Activated CD8-positive, alpha-beta memory T cell treated with anti-CD3 and anti-CD28 coated beads for 4 hours (primary cell): ENCODE results near the gene SLC7A6OS.
A peak's percentile ranks its signal among the peaks of the same experiment; 100 is the strongest.

Source experiments
- DNase-seq, 2 donors: peaks; one replicate each; pipeline ENCODE4 v3.0.0-alpha.2; 2020; ENCODE audit warnings: low read depth in 2 of 2

SLC7A6OS gene

DNA sequence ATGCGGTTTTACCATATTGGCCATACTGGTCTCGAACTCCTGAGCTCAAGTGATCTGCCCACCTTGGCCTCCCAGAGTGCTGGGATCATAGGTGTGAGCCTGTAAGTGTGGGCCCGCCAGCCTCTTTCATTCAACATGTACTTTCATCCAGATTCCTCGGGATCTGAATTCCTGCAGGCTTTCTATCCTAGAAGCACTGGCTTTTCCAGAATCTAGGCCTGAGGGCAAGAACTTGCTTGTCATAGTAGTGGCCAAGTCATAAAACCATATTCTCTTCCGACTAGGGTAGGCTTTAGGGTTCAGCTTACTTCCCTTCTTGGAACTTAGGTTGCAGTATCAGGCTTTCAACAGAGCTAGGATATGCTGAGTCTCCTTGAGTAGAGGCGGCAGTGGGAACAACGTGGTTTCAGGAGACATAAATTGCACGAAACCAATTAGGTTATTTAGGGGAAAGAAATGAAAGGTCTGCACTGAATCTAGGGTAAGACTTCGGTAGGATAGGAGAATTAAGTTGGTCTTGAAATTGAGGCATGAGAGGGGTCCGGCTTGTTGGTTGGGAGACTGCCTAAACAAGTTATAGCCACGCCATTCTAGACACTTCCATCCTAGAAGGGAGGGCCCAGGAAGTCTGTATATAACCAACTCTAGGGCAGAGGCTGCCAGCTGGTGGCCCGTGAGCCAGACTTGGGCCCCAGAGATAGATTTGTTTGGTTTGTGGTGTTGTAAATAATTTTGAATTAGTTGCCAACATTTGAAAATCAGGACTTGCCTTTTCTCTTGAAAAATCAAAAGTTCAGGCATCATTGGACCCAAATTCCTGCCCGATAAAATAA lies 30.8 kb downstream of the SLC7A6OS start:
- DNase-seq = no peak

DNA sequence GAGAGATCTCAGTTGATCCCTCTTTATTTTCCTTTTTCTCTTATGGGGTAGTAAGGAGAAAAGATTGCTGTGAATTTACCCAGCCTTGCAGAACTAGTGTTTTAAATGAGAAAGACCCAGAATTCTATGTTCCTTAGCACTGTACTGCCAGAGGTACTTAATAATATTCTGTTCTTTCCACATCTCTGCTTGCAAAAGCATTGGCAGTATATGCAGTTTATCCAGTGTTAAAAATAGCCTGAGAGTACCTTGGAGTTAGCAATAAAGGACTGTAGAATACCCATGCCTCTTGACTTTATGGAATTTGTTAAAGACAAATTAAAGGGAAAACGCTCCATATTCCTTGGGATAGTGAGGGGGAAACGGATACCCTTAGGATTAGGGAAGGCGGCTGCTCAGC lies 34.5 kb downstream of the SLC7A6OS start:
- no peak for DNase-seq

DNA sequence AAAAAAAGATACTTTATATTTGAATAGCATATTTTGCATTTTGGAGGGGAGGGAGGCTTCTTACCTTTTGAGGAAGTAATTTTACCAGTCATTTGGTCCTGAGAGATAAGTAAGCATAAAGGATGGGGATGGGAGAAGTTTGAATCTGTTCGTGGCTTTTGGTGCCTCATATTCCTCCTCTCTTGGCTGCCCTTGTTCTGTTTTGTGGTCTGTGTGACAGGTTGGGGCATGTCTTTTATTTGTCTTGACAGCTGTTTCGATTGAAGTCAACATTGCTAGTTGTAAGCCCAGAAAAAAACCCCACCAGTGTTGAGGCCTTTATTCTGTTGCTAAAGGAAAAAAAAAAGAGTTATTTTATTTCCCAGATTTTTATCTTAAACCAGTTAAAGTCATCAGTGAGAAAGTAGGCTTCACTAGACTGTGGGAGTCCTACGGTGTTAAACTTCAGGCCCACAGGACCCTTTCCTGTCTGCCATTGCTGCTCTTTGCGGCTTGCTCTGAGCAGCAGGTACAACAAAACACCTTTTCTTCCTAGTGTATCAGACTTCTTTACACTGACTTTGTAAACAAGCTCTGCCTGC lies 35.0 kb downstream of the SLC7A6OS start:
- no peak for DNase-seq

DNA sequence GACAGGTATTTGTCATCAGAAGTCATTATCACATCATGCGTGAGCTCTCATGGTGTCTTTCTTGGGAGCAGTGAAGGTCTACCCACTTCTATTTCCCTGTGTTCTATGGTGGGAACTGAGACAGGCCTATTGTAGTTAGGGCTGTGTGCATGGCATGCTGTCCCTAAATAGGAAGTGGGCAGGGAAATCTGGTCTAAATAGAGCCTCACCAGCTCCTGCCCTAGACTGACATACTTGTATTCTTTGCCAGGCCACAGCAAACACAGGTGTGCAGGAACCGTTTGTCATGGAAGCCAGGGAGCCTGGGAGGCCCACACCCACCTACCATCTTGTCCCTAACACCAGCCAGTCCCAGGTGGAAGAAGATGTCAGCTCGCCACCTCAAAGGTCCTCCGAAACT lies 36.3 kb downstream of the SLC7A6OS start:
- DNase-seq = no peak

DNA sequence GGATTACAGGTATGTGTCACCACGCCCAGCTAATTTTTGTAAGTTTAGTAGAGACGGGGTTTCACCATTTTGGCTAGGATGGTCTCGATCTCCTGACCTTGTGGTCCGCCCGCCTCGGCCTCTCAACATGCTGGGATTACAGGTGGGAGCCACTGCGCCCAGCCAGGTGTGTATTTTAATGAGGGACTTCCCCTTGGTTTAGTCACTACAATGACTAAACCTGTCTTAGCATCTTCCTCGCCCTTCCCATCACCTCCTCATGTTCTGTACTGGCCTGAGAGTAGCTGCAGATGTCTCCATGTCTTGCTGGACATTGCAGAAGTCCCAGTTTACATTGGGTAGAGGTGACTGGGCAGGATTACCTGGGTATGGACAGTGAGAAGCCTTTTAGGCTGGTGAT lies 36.9 kb downstream of the SLC7A6OS start:
- DNase-seq = no peak

DNA sequence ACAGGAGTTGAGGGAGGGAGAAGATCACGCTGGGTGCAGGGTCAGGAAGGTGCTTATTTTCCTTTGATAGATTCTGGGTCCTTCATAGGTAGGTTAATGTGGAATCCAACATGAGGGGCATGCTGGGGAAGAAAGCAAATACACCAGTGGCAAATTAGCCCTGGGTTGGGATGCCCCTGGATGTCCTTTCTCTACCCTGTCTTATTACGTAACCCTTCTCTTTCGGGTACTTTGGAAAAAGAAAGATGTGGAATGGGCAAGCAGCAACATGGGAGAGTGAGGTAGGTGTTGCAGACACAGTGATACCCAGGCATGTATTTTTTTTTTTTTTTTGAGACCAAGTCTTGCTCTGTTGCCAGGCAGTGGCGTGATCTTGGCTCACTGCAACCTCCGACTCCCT lies 37.3 kb downstream of the SLC7A6OS start:
- DNase-seq = no peak

DNA sequence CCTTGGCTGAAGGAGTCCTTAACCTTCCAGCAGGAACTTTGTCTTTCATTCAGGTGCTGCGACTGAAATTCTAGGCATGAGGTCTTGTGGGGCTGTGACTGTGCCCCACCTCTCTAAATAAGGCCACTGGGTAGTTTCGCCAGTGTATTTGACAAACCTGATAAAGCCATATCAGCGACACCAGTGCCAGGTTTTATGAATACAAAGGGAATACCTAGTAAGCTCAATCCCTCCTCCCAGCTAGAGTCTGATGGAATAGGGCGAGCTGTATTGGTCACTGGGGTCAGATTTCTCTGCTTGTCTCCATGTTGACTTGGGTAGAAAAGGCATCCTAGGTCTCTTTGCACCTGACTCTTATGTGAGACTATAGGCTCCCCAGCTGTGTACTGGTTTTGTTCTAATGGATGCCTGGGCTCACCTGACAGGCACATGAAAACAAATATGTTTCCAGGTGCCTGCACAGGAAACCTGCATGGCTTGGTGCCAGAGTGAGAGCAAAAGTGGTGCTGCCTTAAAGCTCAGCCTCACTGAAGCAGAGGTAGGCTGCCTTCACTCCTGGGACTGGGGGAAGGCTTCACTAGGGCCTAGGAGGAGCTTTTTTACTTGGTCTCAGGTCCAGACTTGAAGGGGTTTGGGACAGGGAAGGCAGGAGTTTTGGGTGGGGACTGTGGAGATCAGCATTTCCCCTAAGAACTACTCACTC lies 38.1 kb downstream of the SLC7A6OS start:
- DNase-seq = no peak

DNA sequence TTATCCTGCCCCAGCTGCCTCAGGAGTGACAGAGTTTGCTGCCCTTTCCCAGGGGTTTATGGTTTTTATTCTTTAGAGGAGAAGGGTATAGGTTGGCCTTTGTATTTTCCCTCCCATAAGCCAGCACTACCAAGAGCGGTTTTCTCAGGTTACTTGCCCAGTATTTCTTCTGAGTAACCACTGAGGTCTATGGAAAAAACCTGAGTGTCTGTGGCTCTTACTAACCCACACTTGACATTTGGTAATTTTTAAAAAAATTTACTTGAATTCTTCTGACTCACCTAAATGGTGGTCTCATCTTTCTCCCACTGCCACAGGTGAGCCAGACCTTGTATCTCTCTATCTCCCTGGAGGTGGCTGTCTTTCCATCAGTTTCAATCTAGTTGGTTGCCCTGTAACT lies 40.4 kb downstream of the SLC7A6OS start:
- DNase-seq = no peak

DNA sequence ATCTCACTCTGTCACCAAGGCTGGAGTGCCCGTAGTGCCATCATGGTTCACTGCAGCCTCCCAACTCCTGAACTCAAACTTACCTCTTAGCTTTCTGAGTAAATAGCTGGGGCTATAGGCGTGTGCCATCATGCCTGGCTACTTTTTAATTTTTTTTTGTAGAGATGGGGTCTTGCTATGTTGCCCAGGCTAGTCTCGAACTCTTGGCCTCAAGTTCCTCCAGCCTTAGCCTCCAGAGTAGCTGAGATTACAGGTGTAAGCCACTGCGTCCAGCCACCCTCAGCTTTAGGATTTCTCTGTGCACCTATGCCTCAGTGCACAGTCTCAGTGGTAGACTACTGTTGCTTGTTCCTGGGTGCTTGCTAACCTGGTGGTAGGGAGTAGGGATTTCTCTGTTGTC lies 41.0 kb downstream of the SLC7A6OS start:
- DNase-seq = no peak

DNA sequence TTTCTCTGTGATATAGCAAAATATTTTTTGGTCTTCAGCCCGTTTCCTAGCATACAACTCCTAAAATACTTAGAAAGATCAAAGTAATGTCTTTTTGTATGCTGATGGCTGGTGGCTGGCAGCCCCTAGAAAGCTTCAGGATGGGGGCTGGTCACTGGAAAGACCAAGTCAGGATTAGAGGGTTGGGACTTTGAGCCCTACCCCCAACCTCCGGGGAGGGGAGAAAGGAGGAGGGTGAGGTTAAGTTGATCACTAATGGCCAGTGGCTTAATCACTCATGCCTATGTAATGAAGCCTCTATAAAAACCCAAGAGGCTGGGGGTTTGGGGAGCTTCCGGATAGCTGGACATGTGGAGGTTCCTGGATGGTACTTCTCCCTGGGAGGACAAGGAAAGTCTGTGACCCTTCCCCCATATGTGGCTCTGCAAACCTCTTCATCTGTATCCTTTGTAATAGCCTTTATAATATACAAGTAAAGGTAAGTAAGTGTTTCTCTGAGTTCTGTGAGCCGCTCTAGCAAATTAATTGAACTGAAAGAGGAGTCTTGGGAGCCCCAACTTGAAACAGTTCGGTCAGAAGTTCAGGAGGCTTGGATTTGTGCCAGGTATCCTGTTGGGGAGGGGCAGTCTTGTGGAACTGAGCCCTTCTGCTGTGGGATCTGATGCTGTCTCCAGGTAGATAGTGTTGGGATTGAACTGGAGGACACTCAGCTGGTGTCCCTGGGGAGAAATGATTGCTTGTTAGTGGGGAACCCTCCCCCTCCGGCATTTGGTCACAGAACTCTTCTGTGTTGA lies 42.9 kb downstream of the SLC7A6OS start:
- DNase-seq = no peak

DNA sequence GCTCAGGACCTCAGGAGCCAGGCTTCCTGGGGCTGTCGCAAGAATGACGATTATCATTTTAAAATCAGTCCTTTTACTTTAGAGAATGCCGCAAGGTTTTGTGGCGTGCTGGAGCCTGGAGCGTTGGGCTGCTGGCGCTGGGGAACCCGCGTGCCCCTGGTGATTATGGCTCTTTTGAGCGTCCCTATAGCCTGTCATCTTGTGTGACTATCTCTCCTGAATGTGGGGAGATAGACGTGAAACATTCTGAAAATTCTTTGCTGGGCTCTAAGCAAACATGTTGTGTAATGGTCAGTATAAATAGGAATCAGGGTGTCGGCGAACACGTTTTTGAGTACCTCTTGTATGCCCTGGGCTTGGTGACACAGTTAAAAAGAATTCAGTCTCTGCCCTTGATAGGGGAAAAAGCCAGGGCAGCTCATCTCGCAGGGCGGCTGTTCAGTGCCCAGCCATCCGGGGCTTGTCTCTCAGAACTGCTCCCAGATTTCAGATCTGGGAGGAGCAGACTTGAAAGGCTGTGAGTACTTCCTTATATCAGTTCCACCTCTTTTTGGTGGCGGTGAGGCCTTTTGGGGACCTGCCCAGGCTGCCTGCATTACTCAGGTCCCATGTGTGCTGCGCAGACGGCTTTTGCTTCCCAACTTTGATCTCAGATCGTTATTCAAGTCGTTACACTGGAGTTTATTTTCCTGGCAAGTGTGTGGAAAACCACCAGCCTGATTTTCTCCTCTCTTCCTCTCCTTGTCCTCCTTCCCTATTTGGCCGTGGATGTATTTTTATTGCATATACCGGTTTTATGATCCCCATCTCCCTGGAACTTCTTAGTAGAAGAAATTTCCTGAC lies 45.4 kb downstream of the SLC7A6OS start:
- DNase-seq = no peak

DNA sequence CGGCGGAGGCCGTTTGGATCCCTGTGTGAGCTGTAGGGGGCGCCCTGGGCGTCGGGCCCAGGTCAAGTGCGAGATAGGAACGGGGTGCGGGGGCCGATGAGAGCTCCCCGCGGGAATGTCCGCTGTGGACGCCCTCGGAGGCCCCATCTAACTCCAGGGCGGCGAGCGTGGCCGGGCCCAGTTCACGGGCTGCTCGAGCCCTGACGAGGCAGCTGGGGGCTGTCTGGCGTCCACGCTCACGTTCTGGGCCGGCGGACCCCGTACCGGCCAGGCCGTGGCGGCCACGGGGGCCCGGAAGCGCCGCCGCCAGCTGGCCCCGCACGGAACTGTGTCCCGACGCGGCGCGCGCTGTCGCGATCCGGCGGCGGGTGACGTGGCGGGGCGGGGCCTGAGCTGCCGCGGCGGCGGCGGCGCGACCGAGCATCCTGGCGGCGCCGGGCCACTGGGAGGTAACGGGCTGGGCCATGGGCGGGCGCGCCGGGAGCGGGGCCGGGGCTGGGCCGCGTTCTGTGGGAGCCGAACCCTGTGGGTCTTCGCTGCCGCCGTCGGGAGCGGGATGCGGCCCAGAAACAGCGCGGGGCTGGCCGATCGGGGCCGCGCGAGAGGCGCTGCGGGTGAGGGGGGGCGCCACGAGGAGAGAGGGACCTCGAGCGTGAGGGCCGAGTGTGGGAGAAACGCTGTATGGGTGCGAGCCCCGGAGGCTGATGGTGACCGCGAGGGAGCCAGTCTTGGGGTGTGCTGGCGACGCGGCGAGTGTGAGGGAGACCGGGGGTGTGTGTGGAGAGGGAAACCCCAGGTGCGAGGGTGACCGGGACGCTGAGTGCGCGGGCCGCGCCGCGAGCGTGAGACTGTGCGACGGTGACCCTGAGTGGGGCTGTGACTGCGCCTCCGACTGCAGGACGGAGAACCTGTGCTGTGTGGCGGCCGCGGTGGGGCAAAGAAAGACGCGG lies 46.3 kb downstream of the SLC7A6OS start, which contains the start of gene SLC7A6:
SLC7A6 (plus strand) TSS at position 399 of the 950 bp plus-strand sequence. CDS start 10,201 bp downstream, outside the sequence.
- peak; percentile 69 to 70 for DNase-seq

DNA sequence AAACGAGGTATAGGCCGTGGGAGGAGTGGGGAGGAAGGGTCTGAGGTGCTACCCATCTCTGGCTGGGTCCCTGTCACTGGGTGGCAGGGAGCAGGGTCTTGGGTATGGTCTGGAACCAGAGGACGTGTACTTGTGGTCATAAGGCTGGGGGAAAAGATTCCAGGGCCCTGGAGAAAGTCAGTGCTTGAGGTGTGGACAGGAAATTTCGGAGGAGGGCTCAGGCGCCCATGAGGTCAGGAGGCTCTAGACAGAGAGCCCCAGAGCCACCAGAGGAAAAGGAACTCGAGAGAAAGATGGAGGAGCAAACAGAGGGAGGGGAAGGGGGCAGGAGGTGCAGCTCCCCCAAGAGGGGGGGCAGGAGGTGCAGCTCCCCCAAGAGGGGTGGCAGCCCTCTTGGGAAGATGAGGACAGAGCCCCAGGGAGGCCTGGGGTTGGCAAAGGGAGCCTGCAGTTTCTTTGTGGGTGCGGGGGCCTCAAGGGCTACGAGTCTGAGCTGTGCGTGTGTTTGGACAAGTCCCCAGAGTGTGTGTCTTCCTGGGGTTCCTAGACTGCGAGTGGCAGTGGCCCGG lies 47.1 kb downstream of the SLC7A6OS start:
- no peak for DNase-seq

DNA sequence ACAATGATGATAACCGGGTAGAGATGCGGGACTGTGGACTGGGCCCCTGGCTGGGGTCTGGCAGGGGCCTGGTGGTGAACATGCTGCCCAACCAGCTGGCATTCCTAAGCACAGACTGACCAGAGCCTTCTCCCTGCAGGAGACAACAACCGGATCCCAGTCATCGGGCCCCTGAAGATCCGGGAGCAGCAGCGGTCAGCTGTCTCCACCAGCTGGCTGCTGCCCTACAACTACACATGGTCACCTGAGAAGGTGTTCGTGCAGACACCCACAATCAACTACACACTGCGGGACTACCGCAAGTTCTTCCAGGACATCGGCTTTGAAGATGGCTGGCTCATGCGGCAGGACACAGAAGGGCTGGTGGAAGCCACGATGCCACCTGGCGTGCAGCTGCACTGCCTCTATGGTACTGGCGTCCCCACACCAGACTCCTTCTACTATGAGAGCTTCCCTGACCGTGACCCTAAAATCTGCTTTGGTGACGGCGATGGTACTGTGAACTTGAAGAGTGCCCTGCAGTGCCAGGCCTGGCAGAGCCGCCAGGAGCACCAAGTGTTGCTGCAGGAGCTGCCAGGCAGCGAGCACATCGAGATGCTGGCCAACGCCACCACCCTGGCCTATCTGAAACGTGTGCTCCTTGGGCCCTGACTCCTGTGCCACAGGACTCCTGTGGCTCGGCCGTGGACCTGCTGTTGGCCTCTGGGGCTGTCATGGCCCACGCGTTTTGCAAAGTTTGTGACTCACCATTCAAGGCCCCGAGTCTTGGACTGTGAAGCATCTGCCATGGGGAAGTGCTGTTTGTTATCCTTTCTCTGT lies 51.5 kb downstream of the SLC7A6OS start:
- DNase-seq = no peak

DNA sequence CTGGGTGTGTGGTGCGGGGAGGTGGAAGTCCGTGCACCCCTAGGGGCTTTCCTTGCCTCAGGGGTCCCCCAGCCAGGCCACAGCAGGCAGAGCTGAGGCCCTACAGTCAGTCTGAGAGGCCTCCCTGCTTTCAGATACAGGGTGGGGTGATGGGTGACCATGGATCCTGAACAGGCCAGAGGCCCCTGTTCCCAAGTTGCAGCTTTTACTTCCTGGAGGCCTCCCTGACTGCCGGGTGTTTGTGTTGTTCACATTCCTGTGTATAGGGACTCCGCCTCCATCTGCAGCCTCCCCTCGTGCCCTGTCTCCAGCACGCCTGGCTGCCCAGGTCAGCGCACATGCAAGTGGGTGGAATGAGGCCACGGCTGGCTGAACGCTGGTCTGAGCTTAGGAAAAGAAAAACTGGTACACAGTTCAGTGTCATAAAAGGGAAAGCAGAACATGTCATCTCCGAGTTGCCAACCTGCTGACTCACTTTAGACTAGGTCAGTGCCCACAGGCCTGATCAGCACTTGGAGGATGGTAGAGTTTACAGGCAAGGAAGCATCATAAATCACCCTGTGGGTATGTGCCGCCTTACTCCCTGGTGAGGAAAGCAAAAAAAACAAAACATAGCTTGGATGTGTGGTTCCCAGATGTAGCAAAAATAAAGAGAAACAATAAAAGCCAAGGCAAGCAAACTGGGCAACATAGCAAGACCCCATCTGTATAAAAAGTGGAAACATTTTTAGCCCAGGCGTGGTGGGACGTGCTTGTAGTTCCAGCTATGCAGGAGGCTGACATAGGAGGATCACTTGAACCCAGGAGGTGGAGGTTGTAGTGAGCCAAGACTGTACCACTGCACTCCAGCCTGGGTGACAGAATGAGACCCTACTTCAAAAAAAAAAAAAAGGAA lies 52.6 kb downstream of the SLC7A6OS start:
- DNase-seq = no peak

DNA sequence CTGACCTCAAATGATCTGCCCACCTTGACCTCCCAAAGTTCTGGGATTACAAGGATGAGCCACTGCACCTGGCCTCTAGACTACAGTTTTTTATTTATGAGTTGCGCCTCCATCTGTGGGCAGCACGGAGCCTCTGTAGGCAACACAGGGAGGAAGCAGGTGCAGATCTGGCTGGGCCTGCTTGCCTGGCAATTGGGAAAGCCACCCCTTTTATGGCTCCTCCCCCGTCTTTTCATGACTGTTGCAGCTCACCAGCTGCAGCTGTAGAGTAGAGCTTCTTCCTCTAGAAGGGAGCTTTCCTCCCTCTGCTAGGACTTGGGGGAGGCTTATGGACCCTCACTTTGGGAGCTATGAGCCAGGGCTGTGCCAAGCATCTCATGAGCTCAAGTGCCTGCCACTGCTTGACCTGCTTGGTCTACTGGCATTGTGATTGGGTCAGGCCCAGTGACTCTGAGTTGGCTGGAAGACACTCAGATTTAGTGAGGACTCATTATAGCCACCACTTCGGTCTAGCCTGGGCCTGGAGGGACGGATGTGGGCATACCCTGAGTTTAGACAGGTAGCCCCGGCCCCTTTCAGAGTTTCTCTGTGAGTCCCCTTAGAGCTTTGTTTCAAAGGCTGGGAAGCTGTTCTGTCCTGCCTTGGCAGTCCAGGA lies 53.4 kb downstream of the SLC7A6OS start:
- no peak for DNase-seq

DNA sequence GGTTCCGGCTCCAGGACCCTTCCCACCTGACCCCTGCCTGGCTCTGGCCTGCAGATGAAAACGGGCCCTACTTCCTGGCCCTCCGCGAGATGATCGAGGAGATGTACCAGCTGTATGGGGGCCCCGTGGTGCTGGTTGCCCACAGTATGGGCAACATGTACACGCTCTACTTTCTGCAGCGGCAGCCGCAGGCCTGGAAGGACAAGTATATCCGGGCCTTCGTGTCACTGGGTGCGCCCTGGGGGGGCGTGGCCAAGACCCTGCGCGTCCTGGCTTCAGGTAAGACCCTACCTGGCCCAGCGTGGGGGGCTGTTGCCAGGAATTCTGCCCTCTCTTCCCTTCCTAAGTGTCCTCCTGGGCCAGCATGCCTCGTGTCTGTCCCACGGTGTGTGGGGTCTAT lies 55.0 kb downstream of the SLC7A6OS start:
- DNase-seq = no peak
